GM12873 (cell line): ENCODE results near the gene SERINC5.

Experiments used
- TF ChIP-seq, protein P1 (sequence below): IDR thresholded peaks from 2 replicates; pipeline ENCODE4 v1.5.1; 2012; ENCODE audit warnings: low read depth, mild to moderate bottlenecking, moderate library complexity, low read length, control low read depth; ENCODE audit not compliant: insufficient read depth; ENCODE audit errors: missing control alignments

Gene SERINC5

GRCh38 chr5:80187421-80188090, 68.3 kb downstream of the SERINC5 start:
- TF ChIP-seq, protein P1, sequence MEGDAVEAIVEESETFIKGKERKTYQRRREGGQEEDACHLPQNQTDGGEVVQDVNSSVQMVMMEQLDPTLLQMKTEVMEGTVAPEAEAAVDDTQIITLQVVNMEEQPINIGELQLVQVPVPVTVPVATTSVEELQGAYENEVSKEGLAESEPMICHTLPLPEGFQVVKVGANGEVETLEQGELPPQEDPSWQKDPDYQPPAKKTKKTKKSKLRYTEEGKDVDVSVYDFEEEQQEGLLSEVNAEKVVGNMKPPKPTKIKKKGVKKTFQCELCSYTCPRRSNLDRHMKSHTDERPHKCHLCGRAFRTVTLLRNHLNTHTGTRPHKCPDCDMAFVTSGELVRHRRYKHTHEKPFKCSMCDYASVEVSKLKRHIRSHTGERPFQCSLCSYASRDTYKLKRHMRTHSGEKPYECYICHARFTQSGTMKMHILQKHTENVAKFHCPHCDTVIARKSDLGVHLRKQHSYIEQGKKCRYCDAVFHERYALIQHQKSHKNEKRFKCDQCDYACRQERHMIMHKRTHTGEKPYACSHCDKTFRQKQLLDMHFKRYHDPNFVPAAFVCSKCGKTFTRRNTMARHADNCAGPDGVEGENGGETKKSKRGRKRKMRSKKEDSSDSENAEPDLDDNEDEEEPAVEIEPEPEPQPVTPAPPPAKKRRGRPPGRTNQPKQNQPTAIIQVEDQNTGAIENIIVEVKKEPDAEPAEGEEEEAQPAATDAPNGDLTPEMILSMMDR: no peak

- TF ChIP-seq, protein P1: no peak
These were observed 70.8 kb downstream of the SERINC5 start for GRCh38 chr5:80185095-80185494.

GRCh38 chr5:80184235-80185023, 71.4 kb downstream of the SERINC5 start:
- TF ChIP-seq, protein P1: no peak

- TF ChIP-seq, protein P1: no peak
These were observed 72.9 kb downstream of the SERINC5 start for GRCh38 chr5:80182809-80183580.

DNA sequence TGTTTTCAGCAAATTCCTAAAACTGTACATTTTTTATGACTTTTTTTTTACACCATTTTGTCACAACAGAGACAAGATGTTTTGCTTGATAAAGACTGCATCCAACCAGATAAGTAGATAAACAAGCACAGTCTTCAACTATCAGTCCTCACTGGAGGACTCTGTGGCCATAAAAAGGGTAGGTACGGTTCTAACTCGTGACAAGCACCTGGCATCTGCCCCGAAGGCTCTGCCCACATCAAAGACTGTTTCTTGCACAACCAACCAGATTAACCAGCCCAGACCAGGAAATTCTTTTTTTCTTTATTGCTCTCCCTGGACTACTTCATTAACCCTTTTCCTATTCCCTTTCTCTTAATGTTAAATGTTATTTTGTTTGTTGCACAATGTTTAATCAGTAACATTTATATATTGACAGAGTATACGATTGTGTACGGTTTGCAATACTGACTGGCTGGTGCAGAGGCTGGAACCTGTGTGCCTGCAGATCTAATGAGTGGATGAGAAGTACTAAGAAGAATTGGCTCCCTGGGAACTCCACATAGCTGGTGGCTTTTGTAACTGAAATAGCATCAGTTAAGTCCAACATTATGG, 74.1 kb downstream of the SERINC5 start:
- TF ChIP-seq, protein P1: no peak

- TF ChIP-seq, protein P1: no peak
These were observed 78.6 kb downstream of the SERINC5 start for GRCh38 chr5:80177236-80177635.
